GM18867 (cell line): ENCODE measurements around the gene CNIH2.
"Not testable (repeated sequence)": the region's sequence is repeated elsewhere in the genome, so short reads cannot be mapped to it uniquely, and the experiment has no call there.

Experiments
- ATAC-seq: cut with Tn5 transposase; IDR thresholded peaks from one replicate; pipeline ENCODE4 v1.9.1; 2021; ENCODE audit warnings: mild to moderate bottlenecking, moderate library complexity; ENCODE audit not compliant: unreplicated experiment

The CNIH2 gene

DNA sequence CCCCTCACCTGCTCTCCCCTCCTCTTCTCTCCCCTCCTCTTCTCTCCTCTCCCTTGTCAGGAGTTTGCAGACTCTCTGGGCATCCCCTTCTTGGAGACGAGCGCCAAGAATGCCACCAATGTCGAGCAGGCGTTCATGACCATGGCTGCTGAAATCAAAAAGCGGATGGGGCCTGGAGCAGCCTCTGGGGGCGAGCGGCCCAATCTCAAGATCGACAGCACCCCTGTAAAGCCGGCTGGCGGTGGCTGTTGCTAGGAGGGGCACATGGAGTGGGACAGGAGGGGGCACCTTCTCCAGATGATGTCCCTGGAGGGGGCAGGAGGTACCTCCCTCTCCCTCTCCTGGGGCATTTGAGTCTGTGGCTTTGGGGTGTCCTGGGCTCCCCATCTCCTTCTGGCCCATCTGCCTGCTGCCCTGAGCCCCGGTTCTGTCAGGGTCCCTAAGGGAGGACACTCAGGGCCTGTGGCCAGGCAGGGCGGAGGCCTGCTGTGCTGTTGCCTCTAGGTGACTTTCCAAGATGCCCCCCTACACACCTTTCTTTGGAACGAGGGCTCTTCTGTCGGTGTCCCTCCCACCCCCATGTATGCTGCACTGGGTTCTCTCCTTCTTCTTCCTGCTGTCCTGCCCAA is 1.9 kb upstream of the CNIH2 start:
- ATAC-seq = no peak

DNA sequence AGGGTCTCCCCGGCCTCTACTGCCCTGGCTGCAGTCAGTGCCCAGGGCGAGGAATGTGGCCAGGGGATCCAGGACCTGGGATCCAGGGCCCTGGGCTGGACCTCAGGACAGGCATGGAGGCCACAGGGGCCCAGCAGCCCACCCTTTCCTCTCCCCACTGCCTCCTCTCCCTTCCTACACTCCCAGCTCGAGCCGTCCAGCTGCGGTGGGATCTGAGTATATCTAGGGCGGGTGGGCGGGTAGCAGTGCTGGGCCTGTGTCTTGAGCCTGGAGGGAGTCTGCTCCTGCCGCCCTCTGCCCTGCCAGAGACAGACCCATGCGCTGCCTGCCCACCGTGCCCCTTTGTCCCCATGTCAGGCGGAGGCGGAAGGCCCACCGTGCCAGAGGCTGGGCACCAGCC is 1.4 kb upstream of the CNIH2 start:
- ATAC-seq = not testable (repeated sequence)

DNA sequence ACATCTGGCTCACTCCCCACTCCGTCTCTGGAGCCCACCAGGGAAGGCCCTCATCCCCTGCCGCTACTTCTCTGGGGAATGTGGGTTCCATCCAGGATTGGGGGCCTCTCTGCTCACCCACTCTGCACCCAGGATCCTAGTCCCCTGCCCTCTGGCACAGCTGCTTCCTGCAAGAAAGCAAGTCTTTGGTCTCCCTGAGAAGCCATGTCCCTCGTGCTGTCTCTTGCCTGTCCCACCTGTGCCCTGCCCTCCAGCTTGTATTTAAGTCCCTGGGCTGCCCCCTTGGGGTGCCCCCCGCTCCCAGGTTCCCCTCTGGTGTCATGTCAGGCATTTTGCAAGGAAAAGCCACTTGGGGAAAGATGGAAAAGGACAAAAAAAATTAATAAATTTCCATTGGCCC is 911 bp upstream of the CNIH2 start:
- ATAC-seq = not testable (repeated sequence)

DNA sequence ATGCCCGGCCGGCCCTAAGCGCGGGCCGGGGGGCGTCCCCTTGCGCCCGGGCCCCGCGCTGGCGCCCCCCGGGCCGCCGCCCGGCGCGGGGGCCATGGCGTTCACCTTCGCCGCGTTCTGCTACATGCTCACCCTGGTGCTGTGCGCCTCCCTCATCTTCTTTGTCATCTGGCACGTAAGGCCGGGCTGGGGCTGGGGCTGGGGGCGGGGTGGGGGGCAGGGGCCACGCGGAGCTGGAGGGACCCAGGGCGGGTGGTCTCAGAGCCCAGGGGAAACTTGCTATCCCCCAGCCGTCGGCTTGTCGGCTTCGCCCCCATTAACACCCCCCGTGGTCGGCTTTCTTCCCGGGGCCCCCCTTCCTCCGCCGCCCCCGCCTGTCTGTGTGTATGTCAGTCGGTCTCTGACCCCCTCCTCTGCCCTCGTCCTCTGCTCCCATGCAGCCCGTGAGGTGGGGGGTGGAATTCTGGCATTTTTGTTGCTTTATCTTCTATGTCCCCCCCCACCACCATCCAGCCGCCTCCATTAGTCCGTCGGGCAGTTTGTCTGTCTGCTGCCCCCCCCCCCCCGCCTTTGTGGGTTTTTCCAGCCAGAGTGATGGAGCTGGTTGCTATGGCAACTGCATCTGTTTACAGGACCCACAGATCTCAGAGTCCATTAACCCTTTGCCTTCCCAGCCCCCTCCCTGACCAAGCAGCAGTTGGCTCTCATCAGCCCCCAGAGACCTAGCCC is 552 bp downstream of the CNIH2 start:
- ATAC-seq = no peak

DNA sequence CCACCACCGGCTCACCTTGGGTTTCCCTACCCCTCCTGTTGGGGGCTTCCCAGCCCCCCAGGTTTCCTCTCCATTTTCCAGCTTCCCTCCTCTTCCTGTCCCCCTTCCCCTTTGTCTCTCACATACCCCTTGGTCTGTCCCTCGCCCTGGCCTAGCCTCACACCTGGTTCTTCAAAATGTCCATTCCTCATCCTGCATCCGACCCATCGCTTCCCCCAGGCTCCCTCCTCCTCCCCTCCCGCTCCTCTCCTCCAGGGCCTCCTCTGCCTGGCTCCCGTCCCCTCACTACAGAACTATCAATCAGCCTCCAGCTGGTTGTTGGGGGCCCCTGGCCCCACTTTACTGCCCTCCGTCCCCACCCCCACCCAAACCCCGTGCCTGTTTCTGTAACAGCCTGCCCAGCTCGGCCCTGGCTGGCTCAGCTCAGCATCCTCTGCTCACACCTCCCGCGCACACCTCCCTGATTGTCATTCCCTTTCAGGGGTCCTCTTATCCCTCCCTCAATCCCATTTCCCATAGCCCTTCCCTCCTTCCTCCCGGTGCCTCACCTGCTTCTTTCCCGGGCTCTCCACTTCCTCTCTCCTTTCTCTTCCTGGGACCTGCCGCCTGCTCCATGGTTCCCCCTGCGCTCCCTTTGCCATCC is 1.2 kb downstream of the CNIH2 start:
- ATAC-seq = no peak

DNA sequence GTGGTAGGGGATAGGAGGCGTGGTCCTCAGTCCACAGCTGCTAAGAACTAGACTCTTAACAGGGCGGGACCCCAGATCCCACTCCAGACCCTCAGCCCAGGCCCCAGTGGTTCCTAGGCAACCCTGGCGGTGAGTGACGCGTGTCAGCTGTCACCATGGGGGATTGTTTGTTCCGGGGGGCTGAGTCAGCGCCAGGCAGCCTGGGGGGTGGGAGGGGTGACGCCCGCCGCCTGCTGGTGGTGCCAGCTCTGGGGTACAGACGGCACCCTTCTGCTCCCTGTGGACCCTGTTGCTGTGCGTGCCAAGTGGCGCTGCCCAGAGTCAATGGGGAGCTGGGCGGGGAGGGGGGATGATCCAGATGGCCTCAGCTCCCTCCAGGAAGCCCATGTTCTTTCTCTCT is 2.5 kb downstream of the CNIH2 start:
- ATAC-seq = no peak

DNA sequence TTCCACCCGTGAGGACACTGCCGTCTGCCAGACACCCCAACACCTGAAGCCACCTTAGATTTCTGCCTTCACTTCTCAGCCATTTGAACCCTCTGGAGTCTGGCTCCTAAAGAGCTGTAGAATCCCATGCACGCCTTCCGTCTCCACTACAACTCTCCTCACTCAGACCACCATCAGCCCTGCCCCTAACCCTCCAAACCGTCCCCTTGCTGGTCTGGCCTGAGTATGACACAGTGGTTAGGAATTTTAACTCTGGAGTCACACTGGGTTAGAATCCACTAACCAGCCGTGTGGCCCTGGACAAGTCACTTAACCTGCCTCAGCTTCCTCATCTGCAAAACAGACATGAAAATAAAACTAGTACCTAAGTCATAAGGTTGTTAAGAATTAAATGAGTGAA is 3.0 kb downstream of the CNIH2 start:
- ATAC-seq = no peak

DNA sequence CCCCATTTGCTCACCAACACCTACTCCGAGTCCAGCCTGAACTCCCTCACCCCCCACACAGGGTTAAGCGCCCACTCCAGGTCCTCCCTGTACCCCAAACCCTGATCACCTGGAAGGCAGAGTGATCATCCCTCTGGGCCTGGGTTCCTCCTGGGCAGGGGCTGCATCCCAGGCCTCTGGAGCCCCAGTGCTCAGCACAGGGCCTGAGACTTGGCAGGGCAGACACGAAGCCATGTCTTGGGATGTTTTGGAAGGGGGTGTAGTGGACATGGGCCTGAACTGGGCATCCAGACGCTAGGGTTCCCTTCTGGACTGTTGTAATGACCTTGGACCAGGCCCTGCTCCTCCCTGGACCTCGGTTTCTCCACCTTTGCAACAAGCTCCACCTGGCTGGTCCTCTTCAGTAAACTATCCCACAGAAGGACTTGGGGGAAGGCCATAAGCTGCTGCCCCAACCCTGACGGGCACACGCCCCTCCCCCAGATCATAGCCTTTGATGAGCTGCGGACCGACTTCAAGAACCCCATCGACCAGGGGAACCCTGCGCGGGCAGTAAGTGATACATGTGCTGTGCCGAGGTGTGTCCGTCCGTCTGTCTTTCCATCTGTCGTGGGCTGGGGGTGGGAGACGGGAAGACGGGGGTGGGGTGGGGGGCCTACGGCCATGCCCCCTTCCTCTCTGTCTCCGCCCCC is 3.9 kb downstream of the CNIH2 start:
- ATAC-seq = no peak

DNA sequence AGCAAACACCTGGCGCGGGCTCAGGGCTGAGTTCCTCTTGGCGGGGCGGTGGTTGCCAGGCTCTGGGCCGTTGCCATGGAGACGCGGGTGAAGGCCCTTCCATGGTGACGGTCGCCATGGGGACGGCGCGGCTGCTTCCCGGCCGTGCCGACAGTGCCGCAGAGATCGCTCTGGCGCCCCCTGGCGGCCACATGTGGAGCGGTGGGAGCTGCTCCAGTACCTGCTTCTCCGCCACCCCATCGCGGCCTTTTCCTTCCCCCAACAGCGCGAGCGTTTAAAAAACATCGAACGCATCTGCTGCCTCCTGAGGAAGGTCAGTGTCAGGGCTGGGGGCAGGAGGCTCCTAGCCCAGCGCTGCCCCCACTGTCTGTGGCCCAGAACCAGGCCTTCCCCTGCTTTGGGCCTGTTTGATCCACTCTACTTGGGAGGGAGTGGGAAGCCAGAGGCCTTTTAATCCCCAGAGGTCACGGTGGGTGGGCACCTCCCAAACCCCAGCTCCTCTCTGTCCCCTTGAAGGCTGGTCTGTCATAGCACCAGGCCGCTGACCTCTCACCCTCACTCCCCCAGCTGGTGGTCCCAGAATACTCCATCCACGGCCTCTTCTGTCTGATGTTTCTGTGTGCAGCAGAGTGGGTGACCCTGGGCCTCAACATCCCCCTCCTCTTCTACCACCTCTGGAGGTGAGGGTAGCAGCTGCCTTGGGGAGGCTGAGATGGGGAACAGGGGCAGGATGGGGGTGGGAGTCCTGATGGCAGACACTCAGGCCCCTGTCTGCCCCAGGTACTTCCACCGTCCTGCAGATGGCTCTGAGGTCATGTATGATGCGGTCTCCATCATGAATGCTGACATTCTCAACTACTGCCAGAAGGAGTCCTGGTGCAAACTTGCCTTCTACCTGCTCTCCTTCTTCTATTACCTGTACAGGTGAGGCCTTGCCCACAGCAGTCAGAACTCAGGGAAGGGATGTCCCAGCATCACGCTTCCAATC is 4.8 kb downstream of the CNIH2 start:
- ATAC-seq = peak; percentile 72

DNA sequence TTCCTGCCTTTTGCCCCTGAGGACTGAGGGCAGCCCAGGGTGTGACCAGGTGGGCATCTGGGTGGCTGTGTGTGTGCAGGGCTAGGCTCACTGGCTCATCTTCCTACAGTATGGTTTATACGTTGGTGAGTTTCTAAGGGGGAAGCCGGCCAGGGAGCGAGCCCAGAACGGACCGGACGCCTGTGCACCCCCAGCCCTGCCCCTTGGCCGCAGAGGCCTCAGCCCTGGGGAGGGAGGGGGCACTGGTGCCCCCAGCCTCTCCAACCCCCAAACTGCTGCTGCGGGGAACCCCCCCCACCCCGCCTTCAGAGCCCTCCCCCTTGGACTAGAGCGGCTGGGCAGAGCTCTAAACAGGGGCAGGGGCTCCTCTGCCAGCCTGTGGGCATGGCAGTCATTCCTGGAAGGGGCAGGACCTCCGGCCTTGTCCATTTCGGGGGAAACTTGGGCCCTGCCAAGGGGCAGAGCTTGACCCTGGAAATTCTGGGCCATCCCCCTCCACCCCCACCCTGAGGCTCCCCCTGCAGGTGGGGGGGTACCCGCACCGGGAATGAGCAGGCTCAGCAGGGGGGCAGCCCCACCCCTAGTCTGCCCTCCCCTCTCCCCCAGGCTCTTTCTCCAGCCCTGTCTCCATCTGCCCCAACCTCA is 5.6 kb downstream of the CNIH2 start:
- ATAC-seq = no peak

DNA sequence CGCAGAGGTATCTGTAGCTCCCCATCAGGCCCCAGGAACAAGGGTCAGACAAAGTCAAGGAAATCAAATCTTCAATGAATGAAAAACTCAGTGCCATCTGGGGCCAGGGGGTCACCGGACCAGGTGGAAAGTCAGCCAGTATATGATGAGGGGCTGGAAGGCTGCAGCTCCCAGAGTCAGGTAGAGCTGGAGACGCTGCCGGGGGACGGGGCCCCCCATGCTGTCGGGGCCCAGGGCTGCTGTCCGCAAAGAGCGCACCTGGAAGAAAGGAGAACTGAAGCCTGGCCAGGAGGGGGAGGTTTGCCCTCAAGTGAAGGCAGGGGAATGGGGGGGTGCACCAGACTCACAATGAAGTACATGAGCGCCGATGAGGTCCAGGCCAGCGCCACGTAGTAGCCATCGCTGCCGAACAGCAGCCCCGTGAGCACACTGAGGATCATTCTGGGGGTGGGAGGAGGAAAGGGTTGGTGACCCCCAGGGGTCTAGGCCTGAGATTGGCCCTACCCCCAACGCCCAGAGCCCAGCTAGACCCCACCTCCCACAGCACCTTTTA is 6.6 kb downstream of the CNIH2 start:
- no peak for ATAC-seq

DNA sequence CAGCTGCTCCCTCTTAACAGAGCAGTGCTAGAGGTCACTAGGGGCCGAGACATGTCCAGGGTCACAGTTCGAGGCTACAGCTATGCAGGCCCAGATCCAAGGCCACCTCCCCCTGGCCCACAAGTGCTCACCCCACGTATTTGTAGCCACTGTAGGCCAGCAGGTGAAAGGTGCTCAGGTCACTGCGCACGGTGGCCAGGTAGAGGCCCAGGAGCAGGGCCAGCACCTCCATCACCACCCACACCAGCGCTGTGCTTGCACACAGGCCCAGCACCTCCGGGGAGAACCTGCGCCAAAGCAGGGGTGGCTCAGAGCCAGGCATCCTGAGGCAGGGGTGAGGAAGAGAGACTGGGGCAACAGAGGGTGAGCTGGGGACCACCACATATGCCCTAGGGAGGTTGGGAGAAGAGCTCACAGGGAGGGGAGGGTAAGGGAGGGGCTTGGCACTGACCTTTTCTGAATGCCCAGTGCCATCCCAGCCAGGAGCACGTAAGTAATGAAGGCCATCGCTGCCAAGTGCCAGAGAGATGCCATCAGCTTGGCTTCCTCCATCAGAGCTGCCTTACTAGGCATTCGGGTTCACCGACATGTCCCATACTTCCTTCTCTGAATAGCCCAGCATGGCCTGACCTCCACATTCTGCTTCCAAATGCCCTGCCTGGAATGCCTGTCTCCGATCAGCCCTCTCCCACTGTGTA is 7.4 kb downstream of the CNIH2 start:
- no peak for ATAC-seq

DNA sequence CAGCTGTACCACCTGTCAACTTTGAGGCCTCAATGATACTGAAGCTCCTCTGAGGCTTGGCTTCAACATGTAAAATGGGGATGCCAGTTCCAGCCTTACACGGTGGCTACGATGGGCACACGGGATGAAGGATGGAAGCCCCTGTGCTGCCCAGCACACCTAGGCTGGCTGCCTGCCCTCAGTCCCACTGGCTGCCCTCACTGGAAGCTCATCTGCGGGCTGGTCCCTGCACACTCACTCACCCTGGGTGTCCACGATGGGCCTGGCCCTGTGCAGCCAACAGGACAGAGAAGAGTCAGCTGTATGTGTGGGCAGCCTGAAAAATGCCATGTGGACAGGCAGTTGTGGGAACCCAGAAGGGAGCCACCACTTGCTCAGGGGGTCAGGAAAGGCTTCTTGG is 8.7 kb downstream of the CNIH2 start:
- ATAC-seq = no peak

DNA sequence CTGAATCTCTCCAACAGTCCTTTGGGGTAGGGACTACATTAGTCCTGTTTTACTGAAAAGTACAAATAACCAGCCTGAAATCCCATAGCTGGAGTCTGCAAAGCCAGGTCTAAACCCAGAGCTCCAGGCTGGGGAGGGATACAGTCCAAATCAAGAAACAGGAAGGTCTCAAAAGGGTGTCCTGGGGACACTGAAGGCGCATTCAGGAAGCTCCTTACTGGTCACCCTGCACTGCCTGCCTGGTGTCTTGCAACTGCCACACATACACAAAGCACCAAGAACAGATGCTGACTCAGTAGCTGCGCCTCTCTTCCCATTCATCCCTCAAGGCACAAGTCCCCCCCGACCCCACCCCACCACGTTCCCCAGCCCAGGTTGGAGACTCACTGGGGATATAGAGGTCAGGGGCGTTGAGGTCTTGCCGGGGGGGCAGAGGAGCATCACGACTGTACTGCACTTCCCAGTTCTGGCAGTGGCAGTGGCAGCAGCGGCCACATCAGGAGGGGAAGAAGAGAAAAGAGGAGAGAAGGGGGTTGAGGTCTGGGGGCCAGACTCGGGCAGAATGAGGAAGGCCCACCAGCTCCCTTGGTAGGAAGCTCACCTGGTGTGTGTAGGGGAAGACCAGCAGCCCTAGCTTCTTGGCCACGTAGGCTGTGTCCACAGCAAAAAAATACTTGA is 9.4 kb downstream of the CNIH2 start:
- ATAC-seq = no peak

DNA sequence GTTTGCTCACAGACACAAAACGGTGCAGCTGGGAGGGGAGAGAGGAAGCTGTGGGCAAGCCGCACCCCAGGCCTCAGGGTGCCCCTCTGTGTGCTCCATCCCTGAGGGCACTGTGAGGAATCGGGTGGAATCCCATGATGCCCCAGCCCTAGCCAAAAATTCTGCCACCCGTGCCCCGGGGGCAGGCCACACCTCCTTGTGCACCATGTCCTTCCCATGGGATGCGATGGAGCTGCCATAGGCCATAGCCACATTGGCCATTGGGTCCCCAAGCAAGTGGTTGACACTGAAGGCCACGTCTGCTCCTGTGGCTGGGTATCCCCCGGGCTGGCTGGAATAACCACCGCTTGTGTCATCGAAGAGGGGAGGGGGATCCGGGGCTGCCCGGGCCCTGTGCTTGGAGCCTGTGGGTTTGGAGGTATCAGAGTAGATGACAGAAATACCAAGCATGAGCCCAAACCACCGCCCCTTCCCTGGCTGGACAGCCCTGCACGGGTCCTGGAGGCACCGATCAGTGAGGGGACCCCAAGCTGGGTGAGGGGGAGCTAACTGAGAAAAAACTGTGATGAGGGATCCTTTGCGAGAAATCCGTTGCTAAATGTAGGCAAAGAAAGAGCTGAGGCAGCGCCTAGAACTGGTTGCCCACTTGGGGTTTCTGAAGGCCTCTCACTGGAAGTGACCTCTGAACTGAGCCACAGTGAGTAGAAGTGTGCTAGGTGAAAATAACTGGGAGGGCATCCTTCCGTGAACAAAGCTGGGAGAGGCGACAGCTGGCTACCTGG is 10.1 kb downstream of the CNIH2 start:
- ATAC-seq = peak; percentile 0

DNA sequence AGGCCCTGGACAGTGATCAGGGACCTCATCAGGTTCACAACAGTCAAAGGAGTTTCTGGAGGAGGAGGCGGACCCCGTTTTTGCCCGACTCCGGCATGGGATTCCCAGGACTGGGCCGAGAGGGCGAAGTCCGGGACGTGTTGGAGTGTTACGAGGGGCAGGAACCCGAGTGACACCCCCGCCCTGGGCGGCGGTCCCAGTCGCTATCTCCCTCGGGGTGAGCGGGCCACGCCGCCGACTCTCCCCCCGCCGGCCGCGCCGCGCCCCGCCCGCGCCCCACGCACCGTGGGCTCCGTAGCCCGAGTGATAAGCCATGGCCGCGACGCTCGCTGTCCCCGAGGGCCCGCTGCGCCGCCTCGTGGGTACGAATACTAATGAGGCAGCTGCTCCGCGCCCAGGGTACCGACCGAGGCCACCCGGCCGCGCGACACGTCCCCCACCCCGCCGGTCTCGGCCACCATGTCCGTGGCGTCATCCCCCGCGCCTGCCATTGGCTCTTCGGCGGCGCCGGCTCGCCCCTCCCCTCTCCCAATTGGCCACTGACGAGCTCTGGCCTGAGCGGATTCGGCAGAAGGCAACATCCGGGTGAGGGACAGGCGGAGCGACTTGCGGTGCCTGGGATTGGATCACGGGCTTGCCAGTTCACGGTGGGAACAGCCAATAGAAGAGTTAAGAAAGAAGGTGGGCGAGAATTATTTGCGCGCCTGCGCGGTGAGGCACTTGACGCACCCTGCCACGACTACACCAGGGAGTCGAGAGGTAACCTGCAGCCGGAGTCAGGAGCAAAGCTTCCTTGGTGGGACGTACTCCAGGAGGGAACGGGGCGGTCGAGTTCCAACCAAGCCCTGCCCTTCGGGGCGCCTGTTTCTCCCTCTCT is 10.9 kb downstream of the CNIH2 start, which contains the start of gene YIF1A:
Gene YIF1A, minus strand, starts transcription at position 473 of the 877 bp plus-strand sequence. Its CDS starts 158 bp downstream, at position 315.
- peak; percentile 85 for ATAC-seq
